SK-N-SH treated with all-trans-retinoic acid at 6 μM for 48 hours (cell line): Measurements from ENCODE around the gene HIBCH.

Experiments used
- ARNTL ChIP-seq: fragments of 450-650 bp; formaldehyde crosslinking; IDR thresholded peaks from 2 replicates; pipeline ENCODE4 v1.5.0; 2020; ENCODE audit warnings: low read depth, mild to moderate bottlenecking, moderate library complexity, borderline replicate concordance
- CSDC2 ChIP-seq: fragments of 250-450 bp; sonication (Bioruptor Pico); IDR thresholded peaks from 2 replicates; pipeline ENCODE4 v1.5.0; 2020; ENCODE audit warnings: mild to moderate bottlenecking, moderate library complexity
- CSRNP3 ChIP-seq: fragments of 250-450 bp; sonication (Bioruptor Pico); IDR thresholded peaks from 2 replicates; pipeline ENCODE4 v1.5.1; 2021; ENCODE audit warnings: mild to moderate bottlenecking, moderate library complexity
- ISL1 ChIP-seq: fragments of 250-450 bp; sonication (Bioruptor Pico); IDR thresholded peaks from 2 replicates; pipeline ENCODE4 v2.1.2; 2022; ENCODE audit warnings: mild to moderate bottlenecking, moderate library complexity
- PATZ1 ChIP-seq: fragments of 250-450 bp; sonication (Bioruptor Pico); IDR thresholded peaks from 2 replicates; pipeline ENCODE4 v1.8.0; 2020; ENCODE audit warnings: mild to moderate bottlenecking, moderate library complexity, borderline replicate concordance
- TOX ChIP-seq: fragments of 250-450 bp; sonication (Bioruptor Pico); IDR thresholded peaks from 2 replicates; pipeline ENCODE4 v1.8.0; 2021; ENCODE audit warnings: mild to moderate bottlenecking, moderate library complexity, borderline replicate concordance
- ZFP30 ChIP-seq: fragments of 450-650 bp; formaldehyde crosslinking; IDR thresholded peaks from 2 replicates; pipeline ENCODE4 v1.5.0; 2022; ENCODE audit warnings: mild to moderate bottlenecking, moderate library complexity
- ZNF70 ChIP-seq: fragments of 450-650 bp; formaldehyde crosslinking; IDR thresholded peaks from 2 replicates; pipeline ENCODE4 v1.5.0; 2020; ENCODE audit warnings: mild to moderate bottlenecking, moderate library complexity
- ZNF8 ChIP-seq: fragments of 450-650 bp; formaldehyde crosslinking; IDR thresholded peaks from 2 replicates; pipeline ENCODE4 v1.5.0; 2020; ENCODE audit warnings: mild to moderate bottlenecking, moderate library complexity

- TF ChIP-seq TOX, result no peak
- no peak for TF ChIP-seq ZFP30 (CRISPR knock-in tag)
- TF ChIP-seq ZNF70, result no peak
- no peak for TF ChIP-seq ZNF8 (CRISPR knock-in tag)
- no peak for TF ChIP-seq PATZ1 (CRISPR knock-in tag)
- no peak for TF ChIP-seq ISL1 (CRISPR knock-in tag)
- TF ChIP-seq CSRNP3 (CRISPR knock-in tag), result no peak
- TF ChIP-seq CSDC2 (CRISPR knock-in tag), result no peak
- TF ChIP-seq ARNTL, result no peak
Observed at GRCh38 chr2:190367091-190367490, 47.5 kb upstream of the HIBCH start.
